ENCODE data around the gene SYT7. TPM values are rescaled to one million over a fixed set of nuclear protein-coding genes. Genes with fewer than 3 reads are reported as not detected.

The SYT7 gene
- total RNA-seq, 1 donor from 2014 or later: 7.6 TPM

- Mint-ChIP-seq H3K9me3 (no peaks in the 10 kb centered on the region), H3K4me3 (no peak overlapping the region), H3K4me1 (peaks cover 1% of the 10 kb centered on the region), H3K27me3 (ENCODE audit: low read depth) (peaks cover 40% of the 10 kb centered on the region), H3K27ac (no peak overlapping the region), H3K36me3 (no peaks in the 10 kb centered on the region)
- no peak for DNase-seq (ENCODE audit: low spot score in 2 of 2, unreplicated experiment in 2 of 2)
- TF ChIP-seq CTCF (IDR thresholded peaks at IDR 0.05; ENCODE audit: unreplicated experiment): no peak
These were observed 9.5 kb downstream of the SYT7 start for GRCh38 chr11:61571337-61571736.

- H3K4me3 Mint-ChIP-seq: no peak overlapping the region
- H3K9me3 Mint-ChIP-seq: no peaks in the 10 kb centered on the region
- H3K4me1 Mint-ChIP-seq: peaks cover 1% of the 10 kb centered on the region
- no peak overlapping the region for H3K27ac Mint-ChIP-seq
- no peaks in the 10 kb centered on the region for H3K36me3 Mint-ChIP-seq
- peaks cover 50% of the 10 kb centered on the region for H3K27me3 Mint-ChIP-seq (ENCODE audit: low read depth)
- TF ChIP-seq CTCF (IDR thresholded peaks at IDR 0.05; ENCODE audit: unreplicated experiment): no peak
- no peak for DNase-seq (ENCODE audit: low spot score in 2 of 2, unreplicated experiment in 2 of 2)
These were observed 11.2 kb downstream of the SYT7 start for GRCh38 chr11:61569701-61570100.

GRCh38 chr11:61569018-61569417 is 11.9 kb downstream of the SYT7 start:
- no peak for TF ChIP-seq CTCF (IDR thresholded peaks at IDR 0.05; ENCODE audit: unreplicated experiment)
- Mint-ChIP-seq H3K27me3 (ENCODE audit: low read depth) (peaks cover 57% of the 10 kb centered on the region), H3K36me3 (no peaks in the 10 kb centered on the region), H3K4me3 (no peak overlapping the region), H3K4me1 (peaks cover 1% of the 10 kb centered on the region), H3K9me3 (no peaks in the 10 kb centered on the region), H3K27ac (no peak overlapping the region)
- no peak for DNase-seq (ENCODE audit: low spot score in 2 of 2, unreplicated experiment in 2 of 2)

- peak; percentile 88 to 97 for DNase-seq (ENCODE audit: low spot score in 2 of 2, unreplicated experiment in 2 of 2)
- Mint-ChIP-seq H3K9me3 (no peaks in the 10 kb centered on the region), H3K27ac (no peak overlapping the region), H3K4me1 (peaks cover 1% of the 10 kb centered on the region), H3K27me3 (ENCODE audit: low read depth) (peaks cover 58% of the 10 kb centered on the region), H3K4me3 (peak overlapping the region; percentile 43), H3K36me3 (no peaks in the 10 kb centered on the region)
- TF ChIP-seq CTCF (IDR thresholded peaks at IDR 0.05; ENCODE audit: unreplicated experiment): peak; percentile 93
These were observed 13.4 kb downstream of the SYT7 start for GRCh38 chr11:61567286-61568061.

- DNase-seq (ENCODE audit: low spot score in 2 of 2, unreplicated experiment in 2 of 2): no peak
- H3K36me3 Mint-ChIP-seq: no peaks in the 10 kb centered on the region
- no peaks in the 10 kb centered on the region for H3K9me3 Mint-ChIP-seq
- peaks cover 1% of the 10 kb centered on the region for H3K4me1 Mint-ChIP-seq
- no peak overlapping the region for H3K27ac Mint-ChIP-seq
- no peak overlapping the region for H3K4me3 Mint-ChIP-seq
- no peak for TF ChIP-seq CTCF (IDR thresholded peaks at IDR 0.05; ENCODE audit: unreplicated experiment)
- peaks cover 57% of the 10 kb centered on the region for H3K27me3 Mint-ChIP-seq (ENCODE audit: low read depth)
These were observed 15.8 kb downstream of the SYT7 start for GRCh38 chr11:61564936-61565696.

Measured in mesothelial cell of epicardium (in vitro differentiated cells).